DMS53 (cell line): Measurements from ENCODE around the gene IGIP.
"Not testable (repeated sequence)": the region's sequence is repeated elsewhere in the genome, so short reads cannot be mapped to it uniquely, and the experiment has no call there.

Source experiments
- DNase-seq: peaks from one replicate; lab custom pipeline; 2025; lab: John Stamatoyannopoulos, UW

Gene IGIP

GRCh38 chr5:140141241-140141640, 15.5 kb downstream of the IGIP start:
- DNase-seq = no peak

GRCh38 chr5:140142246-140142645, 16.5 kb downstream of the IGIP start:
- DNase-seq = no peak

DNA sequence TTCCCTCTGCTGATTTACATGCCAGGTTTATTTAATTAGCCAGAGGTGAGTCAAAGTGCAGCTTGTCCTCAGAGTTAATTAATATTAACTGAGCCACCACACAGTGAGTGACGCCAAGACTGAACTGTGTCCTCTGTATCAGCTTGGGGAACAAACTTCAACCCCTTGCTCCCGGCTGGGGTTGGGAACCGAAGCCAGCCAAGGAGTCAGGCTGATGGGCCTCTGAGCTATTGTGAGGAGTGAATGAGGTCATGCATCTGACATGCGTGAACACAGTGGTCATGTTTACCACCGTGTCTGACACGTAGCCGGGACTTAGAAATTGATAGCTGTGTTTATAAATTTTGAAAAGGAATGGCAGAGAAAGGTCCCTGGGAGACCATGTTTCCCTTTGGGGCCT, 17.1 kb downstream of the IGIP start:
- DNase-seq = no peak

GRCh38 chr5:140143521-140144258, 18.0 kb downstream of the IGIP start:
- no peak for DNase-seq

- DNase-seq = no peak
These were observed 19.5 kb downstream of the IGIP start for GRCh38 chr5:140145256-140145655.

- DNase-seq = no peak
These were observed 20.2 kb downstream of the IGIP start for GRCh38 chr5:140145818-140146522.

DNA sequence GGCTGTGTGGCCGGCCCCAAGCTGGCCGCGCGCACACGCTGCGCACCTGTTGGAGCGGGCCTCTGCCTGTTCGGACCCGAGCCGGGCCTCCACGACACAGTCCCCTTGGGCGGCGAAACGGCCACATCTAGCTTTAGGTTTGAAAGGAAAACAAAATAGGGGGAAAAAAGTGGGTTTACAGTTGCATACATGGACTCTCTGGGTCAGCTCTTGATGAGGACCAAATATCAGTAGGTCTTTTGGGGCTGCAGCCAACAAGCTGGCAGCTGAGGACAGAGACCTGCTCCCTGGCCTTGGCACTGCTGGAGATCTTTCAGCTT, 20.7 kb downstream of the IGIP start:
- no peak for DNase-seq

- DNase-seq = no peak
These were observed 21.7 kb downstream of the IGIP start for GRCh38 chr5:140147460-140147859.

DNA sequence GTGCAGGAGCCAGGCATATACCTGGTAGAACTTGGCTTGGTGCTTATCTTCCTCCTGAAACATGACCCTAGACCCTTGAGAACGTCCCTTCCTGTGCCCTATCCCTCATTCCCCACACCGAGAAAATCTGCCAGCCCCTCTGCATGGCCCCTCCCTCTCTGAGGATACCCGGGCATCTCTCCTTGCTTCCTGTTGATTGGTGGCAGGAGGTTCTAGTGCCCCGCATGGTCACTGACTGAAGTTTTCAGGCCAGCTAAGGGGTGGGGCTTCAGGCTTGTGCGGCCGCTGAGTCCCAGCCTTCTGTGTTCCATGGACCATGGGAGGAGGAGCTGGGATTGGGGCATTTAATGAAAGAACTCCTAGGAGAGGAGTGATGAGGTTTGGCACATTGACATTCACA, 22.8 kb downstream of the IGIP start:
- DNase-seq = peak; percentile 24

GRCh38 chr5:140150201-140150600, 24.5 kb downstream of the IGIP start:
- no peak for DNase-seq

DNA sequence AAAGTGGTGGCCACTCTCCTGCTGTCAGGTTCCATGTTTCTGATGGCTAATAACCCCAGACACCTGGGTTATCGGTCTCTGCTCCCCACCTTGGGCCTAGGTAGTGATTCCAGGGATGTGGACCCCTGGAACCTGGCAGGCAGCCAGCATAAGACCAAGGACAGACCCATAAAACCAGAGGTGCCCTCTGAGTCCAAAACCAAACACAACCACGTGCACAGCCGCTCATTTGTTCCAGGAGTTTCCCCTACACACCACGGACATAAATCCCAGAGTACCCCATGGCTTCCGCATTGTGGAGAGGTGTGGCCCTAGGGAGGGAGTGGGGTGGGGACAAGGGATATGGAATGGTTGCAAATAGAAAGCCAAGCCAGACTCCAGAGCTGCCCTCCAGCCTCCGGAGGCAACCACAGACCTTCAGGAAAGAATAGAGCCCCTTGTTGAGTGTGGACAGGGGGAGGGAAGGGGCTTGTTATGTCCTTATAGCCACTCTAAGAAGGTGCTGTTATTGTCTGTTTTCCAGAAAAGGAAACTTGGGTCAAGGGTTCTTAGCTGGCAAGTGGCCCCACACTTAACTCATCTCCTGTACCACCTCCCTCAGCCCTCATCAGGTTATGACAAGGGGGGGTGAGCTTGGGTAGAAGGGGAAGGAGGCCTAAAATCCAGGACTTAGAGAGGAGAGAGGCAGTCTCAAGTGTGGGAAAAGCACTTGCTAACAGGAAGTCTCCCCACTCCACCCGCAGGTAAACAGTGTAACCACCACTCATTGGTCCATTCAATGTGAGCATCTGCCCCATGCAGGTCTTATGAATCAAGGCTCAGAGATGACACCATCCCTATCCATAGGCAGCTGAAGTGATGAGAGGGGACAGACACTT, 25.6 kb downstream of the IGIP start:
- peak; percentile 96 for DNase-seq

GRCh38 chr5:140152022-140152999, 26.6 kb downstream of the IGIP start:
- DNase-seq = no peak

DNA sequence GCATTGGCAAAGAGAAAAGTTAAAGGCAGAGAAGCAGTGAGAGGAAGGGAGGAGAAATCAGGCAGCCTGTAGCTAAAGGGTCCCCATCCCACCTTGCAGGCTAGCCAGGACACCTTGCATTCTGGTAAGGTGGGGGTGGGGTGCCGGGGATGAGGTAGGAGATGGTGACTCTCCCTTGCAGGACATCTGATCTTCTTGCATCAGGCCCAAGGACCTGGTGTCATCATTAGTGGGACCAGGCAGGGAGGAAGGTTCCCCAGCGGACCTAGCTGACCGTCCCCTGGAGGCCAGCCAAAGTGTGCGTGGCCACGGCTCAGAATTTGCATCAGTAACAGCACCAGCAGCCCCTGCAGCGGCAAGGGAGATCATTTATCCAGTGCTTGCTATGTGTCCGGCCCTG, 27.5 kb downstream of the IGIP start:
- DNase-seq = no peak

- DNase-seq = no peak
These were observed 28.2 kb downstream of the IGIP start for GRCh38 chr5:140153905-140154304.

DNA sequence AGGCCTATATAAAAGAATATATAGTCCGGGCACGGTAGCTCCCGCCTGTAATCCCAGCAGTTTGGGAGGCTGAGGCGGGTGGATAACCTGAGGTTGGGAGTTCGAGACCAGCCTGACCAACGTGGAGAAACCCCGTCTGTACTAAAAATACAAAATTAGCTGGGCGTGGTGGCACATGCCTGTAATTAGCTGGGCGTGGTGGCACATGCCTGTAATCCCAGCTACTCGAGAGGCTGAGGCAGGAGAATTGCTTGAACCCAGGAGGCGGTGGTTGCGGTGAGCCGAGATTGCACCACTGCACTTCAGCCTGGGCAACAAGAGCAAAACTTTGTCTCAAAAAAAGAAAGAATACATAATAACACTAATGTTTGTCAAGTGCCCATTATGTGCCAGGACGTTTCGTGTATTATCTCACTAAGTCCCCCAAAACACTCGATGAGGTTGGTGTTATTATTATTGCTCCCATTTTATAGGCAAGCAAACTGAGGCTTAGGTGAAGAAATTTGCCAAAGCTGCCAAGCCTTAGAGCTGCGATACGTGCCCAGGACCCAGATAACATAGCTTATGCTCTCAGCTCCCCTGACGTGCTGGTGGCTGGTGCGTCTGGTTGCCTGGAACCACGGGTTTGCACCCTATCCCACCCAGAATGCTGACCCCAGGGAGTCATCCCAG, 29.1 kb downstream of the IGIP start:
- not testable (repeated sequence) for DNase-seq

- DNase-seq = peak; percentile 92
These were observed 31.5 kb downstream of the IGIP start for GRCh38 chr5:140157032-140157781.

GRCh38 chr5:140159014-140159927, 33.5 kb downstream of the IGIP start:
- no peak for DNase-seq

DNA sequence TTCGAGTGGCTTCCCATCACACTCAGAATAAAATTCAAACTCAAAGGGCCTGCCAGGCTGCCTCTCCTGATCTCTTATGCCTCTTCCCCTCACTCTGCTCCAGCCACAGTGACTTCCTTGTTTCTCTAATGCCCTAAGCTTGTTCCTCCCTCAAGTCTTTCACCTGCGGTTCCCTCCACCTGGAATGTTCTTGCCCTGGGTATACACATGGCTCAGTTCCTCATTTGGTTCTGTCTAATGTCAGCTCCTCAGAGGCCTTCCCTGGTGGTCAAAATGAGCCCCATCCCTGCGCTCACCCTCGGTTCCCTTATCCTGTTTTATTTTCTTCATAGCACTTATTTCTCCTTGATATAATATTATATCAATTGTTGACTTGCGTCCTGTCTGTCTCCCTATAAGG, 36.5 kb downstream of the IGIP start:
- no peak for DNase-seq

DNA sequence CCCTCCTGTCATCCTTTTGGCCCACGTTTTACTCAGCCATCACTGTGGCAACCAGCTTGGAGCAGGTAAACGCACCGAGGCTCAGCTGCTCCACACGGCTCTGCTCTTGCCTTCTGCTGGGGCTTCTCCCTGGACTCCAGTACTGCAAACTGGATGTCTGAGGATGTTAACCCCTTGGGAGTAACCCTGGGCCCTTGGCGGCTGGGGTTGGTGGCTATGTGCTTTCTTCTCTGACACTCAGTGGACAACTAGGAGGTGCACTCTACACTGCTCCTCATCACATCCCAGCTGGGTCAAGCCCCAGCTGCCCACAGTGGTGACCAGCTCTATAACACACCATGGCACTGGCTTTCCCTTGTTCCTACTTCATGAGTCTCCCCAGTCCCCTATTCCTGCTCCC, 37.0 kb downstream of the IGIP start:
- DNase-seq = no peak
